ENCODE data around the gene VPREB1. TPM values are rescaled to one million over a fixed set of nuclear protein-coding genes. Genes with fewer than 3 reads are reported as not detected.

Gene VPREB1
- total RNA-seq (2022; extraction: Qiagen RNA extraction; ENCODE audit: low read depth) = not detected in 5 replicates

DNA sequence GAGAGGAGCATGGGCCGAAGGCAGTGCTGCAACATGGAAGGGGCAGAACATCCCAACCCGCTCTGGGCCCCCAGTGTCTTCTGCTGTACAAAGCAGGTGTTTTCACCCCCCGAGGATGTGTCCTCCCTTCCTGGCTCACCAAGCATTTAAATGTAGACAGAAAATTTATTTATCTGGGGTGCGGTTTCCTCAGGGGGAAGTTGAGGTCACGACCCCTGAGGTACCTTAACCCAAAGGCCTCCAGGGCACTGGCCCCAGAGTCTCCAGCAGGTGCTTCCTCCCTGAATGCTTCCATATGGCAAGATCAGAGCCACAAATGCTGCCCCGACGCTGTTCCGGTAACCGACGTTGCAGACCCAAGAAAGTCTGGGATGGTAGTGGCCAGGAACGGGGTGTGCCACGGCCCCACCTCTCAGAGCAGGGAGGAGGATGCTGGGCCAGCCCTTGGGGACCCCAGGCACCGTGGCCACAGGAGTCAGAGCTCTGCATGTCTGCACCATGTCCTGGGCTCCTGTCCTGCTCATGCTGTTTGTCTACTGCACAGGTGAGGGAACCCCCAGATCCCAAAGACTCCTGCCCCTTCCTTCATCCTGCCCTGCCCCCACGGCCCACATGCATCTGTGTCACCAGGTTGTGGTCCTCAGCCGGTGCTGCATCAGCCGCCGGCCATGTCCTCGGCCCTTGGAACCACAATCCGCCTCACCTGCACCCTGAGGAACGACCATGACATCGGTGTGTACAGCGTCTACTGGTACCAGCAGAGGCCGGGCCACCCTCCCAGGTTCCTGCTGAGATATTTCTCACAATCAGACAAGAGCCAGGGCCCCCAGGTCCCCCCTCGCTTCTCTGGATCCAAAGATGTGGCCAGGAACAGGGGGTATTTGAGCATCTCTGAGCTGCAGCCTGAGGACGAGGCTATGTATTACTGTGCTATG is at the start of gene VPREB1:
TSS of gene VPREB1 (plus strand) at position 471 of the 935 bp plus-strand sequence. CDS start at position 499, 28 bp downstream.

